ENCODE measurements around the gene WHAMM. TPM values are rescaled to one million over a fixed set of nuclear protein-coding genes. Genes with fewer than 3 reads are reported as not detected.
"Not testable (repeated sequence)": the region's sequence is repeated elsewhere in the genome, so short reads cannot be mapped to it uniquely, and the experiment has no call there.

Gene WHAMM
- polyA plus RNA-seq, 5 donors = 10.0 to 13.6 (median 12.5) TPM

GRCh38 chr15:82865981-82866380, 56.6 kb downstream of the WHAMM start:
- not testable (repeated sequence) for DNase-seq

DNA sequence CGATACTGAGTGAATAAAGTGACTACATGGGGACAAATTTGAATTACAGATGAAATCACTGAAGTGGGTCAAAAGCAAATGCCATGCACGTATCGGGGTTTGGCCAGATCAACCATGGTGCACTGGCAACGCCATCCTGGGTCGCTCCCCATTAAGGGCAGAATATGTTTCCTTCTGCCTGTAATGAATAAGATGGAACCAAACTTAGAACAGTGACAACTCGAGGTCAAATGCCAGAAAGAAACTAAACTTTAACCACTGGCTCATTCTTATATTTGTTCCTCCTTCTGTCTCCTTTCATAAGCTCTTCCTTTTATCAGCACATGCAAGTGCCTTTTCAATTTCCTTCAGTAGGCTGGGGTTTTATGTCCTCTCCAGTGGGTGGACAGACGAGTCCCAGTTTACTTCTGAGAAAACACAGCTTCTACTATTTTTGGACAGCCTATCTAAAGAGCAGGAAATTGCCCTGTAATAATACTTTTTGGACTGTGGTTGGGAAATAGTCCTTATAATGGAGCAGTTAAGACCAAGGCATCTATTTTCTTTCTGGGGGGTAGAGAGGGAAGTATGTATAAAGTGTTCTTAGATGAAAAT, 61.4 kb downstream of the WHAMM start:
- DNase-seq = no peak

DNA sequence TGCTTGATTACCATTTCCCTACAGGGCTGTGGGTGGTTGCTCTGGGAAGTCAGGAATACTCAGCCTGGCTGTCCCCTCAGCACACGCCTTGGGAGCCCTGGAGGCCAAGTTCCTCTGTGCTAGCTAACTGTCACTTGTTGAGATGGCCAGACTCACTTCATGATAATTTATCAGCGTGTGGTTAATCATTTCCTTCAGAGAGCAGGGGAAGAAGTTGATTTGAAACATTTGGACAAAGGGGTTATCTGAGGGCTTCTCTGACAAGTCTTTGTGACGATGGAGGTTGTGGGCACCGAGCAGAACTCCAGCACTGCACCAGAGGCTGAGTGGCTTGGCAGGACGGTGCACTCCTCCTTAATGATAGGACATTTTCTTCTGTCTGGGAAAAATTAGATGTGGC, 61.9 kb downstream of the WHAMM start:
- DNase-seq = no peak

GRCh38 chr15:82871832-82872484, 62.5 kb downstream of the WHAMM start:
- DNase-seq = no peak

DNA sequence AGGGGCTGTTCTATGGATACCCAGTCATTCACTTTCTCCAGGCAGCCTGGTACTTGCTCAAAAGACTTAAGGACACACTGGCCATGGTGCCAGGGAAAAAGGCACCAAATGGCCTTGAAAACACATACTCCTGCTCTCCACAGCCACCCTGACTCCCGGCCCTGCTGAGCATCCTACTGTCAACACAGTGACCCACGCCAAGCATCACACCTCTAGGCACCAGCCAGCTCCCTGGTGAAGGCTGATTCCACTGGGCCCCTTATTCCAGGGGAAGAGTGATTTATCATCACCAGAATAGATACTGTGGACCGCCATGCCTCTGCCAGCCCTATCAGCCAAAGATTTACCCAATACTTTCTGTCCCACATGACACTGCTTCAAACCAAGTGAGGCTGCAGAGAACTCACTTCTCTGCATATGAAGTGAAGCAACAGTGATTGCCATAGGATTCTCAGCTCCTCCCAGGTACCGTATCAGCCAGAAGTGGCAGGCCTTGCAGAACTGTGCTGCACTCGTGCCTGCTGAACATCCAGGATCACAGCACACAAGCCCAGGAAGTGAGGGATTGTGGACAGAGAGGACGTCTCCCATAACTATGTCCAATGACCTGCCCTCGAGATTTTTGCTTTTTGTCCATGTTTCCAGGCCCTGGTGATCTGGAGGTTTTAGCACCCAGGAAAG, 63.7 kb downstream of the WHAMM start:
- no peak for DNase-seq

DNA sequence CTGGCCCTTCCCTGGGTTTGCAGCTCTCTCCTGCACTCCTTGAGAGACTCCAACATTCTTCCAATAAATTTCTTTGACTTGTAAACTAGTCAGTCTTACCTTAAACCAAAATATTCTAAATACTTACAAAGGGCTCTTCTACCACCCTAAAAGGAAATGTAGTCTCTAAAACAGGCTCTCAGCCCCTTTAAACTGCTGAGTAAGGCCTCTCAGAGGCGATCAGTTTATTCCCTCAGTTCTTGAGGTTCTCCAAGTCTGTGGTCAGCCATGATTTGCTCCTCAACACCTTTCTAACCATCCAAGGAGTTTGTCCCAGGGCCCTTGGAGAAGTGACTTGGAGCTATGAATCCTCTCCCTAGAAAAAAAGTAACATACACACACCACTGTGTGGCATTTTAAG, 64.8 kb downstream of the WHAMM start:
- DNase-seq = no peak

DNA sequence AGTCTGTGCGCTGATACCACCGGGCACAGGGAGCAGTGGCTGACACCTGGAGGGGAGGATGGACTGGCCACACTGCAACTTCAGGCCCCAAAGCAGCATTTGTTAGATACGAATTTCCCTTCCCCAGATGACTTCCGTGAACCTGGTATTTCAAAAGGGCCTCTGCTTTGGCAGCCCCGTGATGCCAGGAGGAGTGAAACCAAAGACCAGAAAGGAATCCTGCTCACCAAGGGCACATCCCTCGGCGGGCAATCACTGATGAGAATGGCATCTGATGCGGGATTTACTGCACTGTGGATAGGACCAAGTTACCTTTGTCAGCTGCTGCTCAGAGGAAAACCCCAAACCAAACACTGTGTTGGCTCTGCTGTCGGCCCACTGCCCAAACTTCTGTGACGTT, 65.5 kb downstream of the WHAMM start:
- no peak for DNase-seq

GRCh38 chr15:82875411-82876003, 66.1 kb downstream of the WHAMM start:
- DNase-seq = no peak

GRCh38 chr15:82877825-82878224, 68.4 kb downstream of the WHAMM start:
- no peak for DNase-seq

GRCh38 chr15:82878325-82878724, 68.9 kb downstream of the WHAMM start:
- DNase-seq = no peak

DNA sequence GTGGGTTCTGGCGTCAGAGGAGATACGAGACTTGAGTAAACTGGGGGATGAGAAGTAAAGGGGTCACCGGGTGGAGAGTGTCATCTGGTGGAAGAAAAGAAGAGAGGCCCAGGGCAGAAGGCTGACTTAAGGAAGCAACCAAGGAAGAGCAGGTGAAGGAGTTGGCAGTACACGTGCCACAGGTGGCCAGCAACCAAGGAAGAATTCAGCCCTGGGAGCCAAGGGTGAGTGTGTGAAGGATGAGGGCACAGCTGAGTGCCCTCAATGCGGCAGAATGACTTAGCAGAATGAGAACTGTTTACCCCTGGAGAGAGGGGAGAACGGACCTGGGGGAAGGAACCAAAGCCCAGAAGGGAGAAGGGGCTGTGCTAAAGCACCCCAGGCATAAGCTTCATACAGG, 71.3 kb downstream of the WHAMM start:
- DNase-seq = no peak

DNA sequence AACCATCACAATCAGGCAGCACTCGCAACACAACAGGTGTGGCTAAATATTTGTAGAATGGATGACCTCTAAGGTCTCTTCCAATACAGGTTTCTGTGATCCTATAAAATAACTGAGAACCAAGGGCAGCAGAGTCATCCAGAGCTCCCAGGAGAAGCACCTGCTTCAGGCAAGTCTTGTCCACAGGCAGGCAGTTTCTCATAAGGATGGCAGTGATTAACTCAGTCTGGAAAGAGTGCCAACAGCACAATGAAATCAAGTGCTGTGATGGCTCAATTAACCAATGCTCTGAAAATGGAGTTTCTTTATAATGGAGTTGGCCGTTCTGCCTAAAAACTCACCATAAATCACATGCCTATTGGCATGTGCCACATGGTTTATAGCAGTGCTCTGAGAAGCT, 72.3 kb downstream of the WHAMM start:
- no peak for DNase-seq

GRCh38 chr15:82882273-82882928, 73.0 kb downstream of the WHAMM start:
- no peak for DNase-seq

Other genes starting within 250 kb of the WHAMM start
- 1 to 10 TPM; 2.4 to 4.4 (median 3.1) TPM for gene CPEB1, start 162.3 kb upstream of the WHAMM start, polyA plus RNA-seq (ENCODE audit: insufficient read depth in 1 of 5, insufficient read length in 5 of 5, low replicate concordance in 1 of 5)
- gene AP3B2, start 99.8 kb upstream of the WHAMM start, polyA plus RNA-seq (ENCODE audit: insufficient read depth in 1 of 5, insufficient read length in 5 of 5, low replicate concordance in 1 of 5) = 1 to 10 TPM; 1.5 to 3.4 (median 2.5) TPM
- 1 to 10 TPM in 1 of 5 donors, under 1 TPM in 4; 0.24 to 1.9 (median 0.31) TPM for gene FSD2, start 3.6 kb upstream of the WHAMM start, polyA plus RNA-seq (ENCODE audit: insufficient read depth in 1 of 5, insufficient read length in 5 of 5, low replicate concordance in 1 of 5)
- gene HOMER2, start 143.1 kb downstream of the WHAMM start, polyA plus RNA-seq (ENCODE audit: insufficient read depth in 1 of 5, insufficient read length in 5 of 5, low replicate concordance in 1 of 5) = 10 to 100 TPM; 14.7 to 23.0 (median 19.1) TPM
- gene RAMAC, start 176.6 kb downstream of the WHAMM start, polyA plus RNA-seq (ENCODE audit: insufficient read depth in 1 of 5, insufficient read length in 5 of 5, low replicate concordance in 1 of 5) = 10 to 100 TPM; 31.8 to 39.7 (median 33.7) TPM
- gene C15orf40, start 202.0 kb downstream of the WHAMM start, polyA plus RNA-seq (ENCODE audit: insufficient read depth in 1 of 5, insufficient read length in 5 of 5, low replicate concordance in 1 of 5) = 10 to 100 TPM; 17.5 to 24.4 (median 22.8) TPM

Data from right lung (tissue), 5 donors.